Brain microvascular endothelial cell (primary cell): ENCODE measurements around the gene ZNF609.

Experiments
- DNase-seq: peaks from one replicate; pipeline ENCODE4 v3.0.0-alpha.2; 2020
- H3K27ac ChIP-seq: fragments of 250-450 bp; sonication (Bioruptor Pico); 2 replicates; pipeline ENCODE4 v1.5.1; 2020; ENCODE audit warnings: mild to moderate bottlenecking, moderate library complexity
- H3K27me3 ChIP-seq: fragments of 250-450 bp; sonication (Bioruptor Pico); replicated peaks from 2 replicates; pipeline ENCODE4 v1.5.1; 2020; ENCODE audit warnings: mild to moderate bottlenecking
- H3K36me3 ChIP-seq: fragments of 250-450 bp; sonication (Bioruptor Pico); replicated peaks from 2 replicates; pipeline ENCODE4 v1.5.1; 2020; ENCODE audit warnings: mild to moderate bottlenecking
- H3K4me3 ChIP-seq: 2 replicates; pipeline ENCODE4 v1.5.1; 2011; ENCODE audit warnings: low read depth, mild to moderate bottlenecking, control low read depth, low read length, moderate library complexity
- CTCF ChIP-seq: IDR thresholded peaks from 2 replicates; pipeline ENCODE4 v1.5.1; 2011; ENCODE audit warnings: low read depth, mild to moderate bottlenecking, moderate library complexity, low read length, control low read depth, inconsistent platforms; ENCODE audit errors: missing control alignments
- in situ Hi-C: cut with HindIII; loops from 2 replicates; pipeline ENCODE4 v1.10.0; 2017; ENCODE audit warnings: low sequenced_read_pairs, low pct_ligation_motif_present

The ZNF609 gene

GRCh38 chr15:64619880-64620839 lies 159.8 kb downstream of the ZNF609 start:
- H3K27ac ChIP-seq, result no peak overlapping the region
- TF ChIP-seq CTCF, result no peak
- DNase-seq, result peak; percentile 54

GRCh38 chr15:64621056-64621455 lies 160.7 kb downstream of the ZNF609 start:
- Histone ChIP-seq H3K36me3 (peaks cover 9% of the 10 kb centered on the region), H3K27me3 (no peaks in the 10 kb centered on the region), H3K27ac (no peak overlapping the region), H3K4me3 (no peak overlapping the region)
- DNase-seq, result no peak
- no peak for TF ChIP-seq CTCF
- in situ Hi-C loops, result no loop called here

More at GRCh38 chr15:64619880-64620839, 159.8 kb downstream of the ZNF609 start:
- H3K36me3 ChIP-seq, result peaks cover 9% of the 10 kb centered on the region
- in situ Hi-C loops, result no loop called here
- no peak overlapping the region for H3K4me3 ChIP-seq
- H3K27me3 ChIP-seq, result no peaks in the 10 kb centered on the region

- no peaks in the 10 kb centered on the region for H3K27me3 ChIP-seq
- no peak for TF ChIP-seq CTCF
- no peak overlapping the region for H3K27ac ChIP-seq
- no peak overlapping the region for H3K4me3 ChIP-seq
- DNase-seq, result no peak
- in situ Hi-C loops, result no loop called here
- H3K36me3 ChIP-seq, result peaks cover 9% of the 10 kb centered on the region
Observed at GRCh38 chr15:64622410-64623260, 162.3 kb downstream of the ZNF609 start.

GRCh38 chr15:64623347-64623996 lies 163.1 kb downstream of the ZNF609 start:
- H3K27me3 ChIP-seq, result no peaks in the 10 kb centered on the region

More at GRCh38 chr15:64623347-64623996, 163.1 kb downstream of the ZNF609 start:
- no peak for DNase-seq
- peaks cover 9% of the 10 kb centered on the region for H3K36me3 ChIP-seq
- H3K4me3 ChIP-seq, result no peak overlapping the region
- H3K27ac ChIP-seq, result no peak overlapping the region
- no peak for TF ChIP-seq CTCF
- in situ Hi-C loops, result no loop called here
